HG02759 (cell line): ENCODE measurements around the gene CKAP4.

Experiments
- ATAC-seq: cut with Tn5 transposase; IDR thresholded peaks from one replicate; pipeline ENCODE4 v1.9.1; 2021; ENCODE audit warnings: mild to moderate bottlenecking, moderate library complexity; ENCODE audit not compliant: unreplicated experiment

The CKAP4 gene

GRCh38 chr12:106275458-106275857 is 27.6 kb upstream of the CKAP4 start:
- ATAC-seq = no peak

- ATAC-seq = no peak
These were observed 26.8 kb upstream of the CKAP4 start for GRCh38 chr12:106274575-106275121.

- ATAC-seq = no peak
These were observed 26.2 kb upstream of the CKAP4 start for GRCh38 chr12:106274012-106274411.

- no peak for ATAC-seq
These were observed 25.7 kb upstream of the CKAP4 start for GRCh38 chr12:106273491-106273890.

- no peak for ATAC-seq
These were observed 24.0 kb upstream of the CKAP4 start for GRCh38 chr12:106271575-106272505.

GRCh38 chr12:106269150-106269771 is 21.4 kb upstream of the CKAP4 start:
- no peak for ATAC-seq

- ATAC-seq = no peak
These were observed 19.7 kb upstream of the CKAP4 start for GRCh38 chr12:106267535-106267934.

GRCh38 chr12:106265116-106265515 is 17.3 kb upstream of the CKAP4 start:
- ATAC-seq = no peak

GRCh38 chr12:106258935-106259334 is 11.1 kb upstream of the CKAP4 start:
- ATAC-seq = no peak

GRCh38 chr12:106258226-106258625 is 10.4 kb upstream of the CKAP4 start:
- no peak for ATAC-seq

- ATAC-seq = no peak
These were observed 8.7 kb upstream of the CKAP4 start for GRCh38 chr12:106256524-106256923.

- ATAC-seq = no peak
These were observed 8.1 kb upstream of the CKAP4 start for GRCh38 chr12:106255952-106256351.

GRCh38 chr12:106255493-106255892 is 7.7 kb upstream of the CKAP4 start:
- ATAC-seq = no peak

- no peak for ATAC-seq
These were observed 6.9 kb upstream of the CKAP4 start for GRCh38 chr12:106254724-106255123.

- no peak for ATAC-seq
These were observed 4.0 kb upstream of the CKAP4 start for GRCh38 chr12:106251631-106252455.

- ATAC-seq = peak; percentile 60
These were observed 1.8 kb upstream of the CKAP4 start for GRCh38 chr12:106249411-106250135.

GRCh38 chr12:106248846-106249371 is 1.1 kb upstream of the CKAP4 start:
- no peak for ATAC-seq

- ATAC-seq = peak; percentile 7
These were observed 559 bp upstream of the CKAP4 start for GRCh38 chr12:106248312-106248845.

- peak; percentile 40 for ATAC-seq
These were observed 738 bp downstream of the CKAP4 start for GRCh38 chr12:106246891-106247673.
